Measurements from ENCODE around the gene TOGARAM1. TPM values are rescaled to one million over a fixed set of nuclear protein-coding genes. Genes with fewer than 3 reads are reported as not detected.

The TOGARAM1 gene
- total RNA-seq, 1 donor from 2014 or later: 12.6 TPM

DNA sequence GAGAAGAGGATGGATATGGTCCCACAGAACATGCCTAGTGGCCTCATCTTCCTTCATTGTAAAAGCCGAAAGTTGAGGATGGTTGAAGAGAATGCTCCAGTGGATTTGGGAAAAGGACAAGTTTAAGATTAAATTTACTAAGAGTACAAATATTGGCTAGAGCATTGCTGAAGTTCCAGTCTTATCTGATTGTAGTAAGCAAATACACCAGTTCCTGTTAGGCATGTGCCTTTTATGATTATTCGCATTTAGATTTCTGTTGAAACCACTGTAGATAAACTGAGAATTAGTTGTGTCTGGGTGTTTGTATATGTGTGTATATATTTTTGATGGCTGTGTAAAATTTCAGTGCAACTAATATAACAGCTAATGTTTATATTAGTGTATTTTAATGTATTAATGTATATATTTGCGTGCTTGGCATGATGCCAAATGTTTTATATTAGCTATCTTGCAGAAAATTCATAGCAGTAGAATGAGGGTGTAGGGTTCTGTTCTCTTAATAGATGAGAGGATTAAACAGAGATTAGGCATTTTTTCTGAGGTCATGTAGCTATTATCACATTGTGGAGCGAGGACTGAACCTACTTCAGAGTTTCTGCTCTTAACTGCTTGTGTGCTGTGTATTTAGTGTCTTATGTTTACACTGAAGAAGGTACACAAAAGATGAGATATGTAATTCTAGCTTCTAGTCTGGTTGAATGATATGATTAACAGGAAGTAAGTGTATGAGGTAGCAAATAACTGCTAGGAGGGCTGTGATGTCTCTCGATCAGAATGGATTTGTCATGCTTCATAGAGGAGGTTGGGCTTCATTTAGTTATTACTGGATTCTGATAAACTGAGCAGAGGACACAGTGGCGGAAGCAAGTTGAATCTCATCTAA lies 151.1 kb downstream of the TOGARAM1 start:
- DNase-seq: no peak
- intact Hi-C loops (cut with DNase I): no loop called here
- H3K4me3 ChIP-seq: no peak overlapping the region
- H3K27me3 ChIP-seq: no peaks in the 10 kb centered on the region
- no peaks in the 10 kb centered on the region for H3K4me1 ChIP-seq
- ATAC-seq: no peak
- peaks cover 94% of the 10 kb centered on the region for H3K36me3 ChIP-seq
- H3K27ac ChIP-seq: no peak overlapping the region
- H3K9me3 ChIP-seq: no peaks in the 10 kb centered on the region
- TF ChIP-seq, protein P1, sequence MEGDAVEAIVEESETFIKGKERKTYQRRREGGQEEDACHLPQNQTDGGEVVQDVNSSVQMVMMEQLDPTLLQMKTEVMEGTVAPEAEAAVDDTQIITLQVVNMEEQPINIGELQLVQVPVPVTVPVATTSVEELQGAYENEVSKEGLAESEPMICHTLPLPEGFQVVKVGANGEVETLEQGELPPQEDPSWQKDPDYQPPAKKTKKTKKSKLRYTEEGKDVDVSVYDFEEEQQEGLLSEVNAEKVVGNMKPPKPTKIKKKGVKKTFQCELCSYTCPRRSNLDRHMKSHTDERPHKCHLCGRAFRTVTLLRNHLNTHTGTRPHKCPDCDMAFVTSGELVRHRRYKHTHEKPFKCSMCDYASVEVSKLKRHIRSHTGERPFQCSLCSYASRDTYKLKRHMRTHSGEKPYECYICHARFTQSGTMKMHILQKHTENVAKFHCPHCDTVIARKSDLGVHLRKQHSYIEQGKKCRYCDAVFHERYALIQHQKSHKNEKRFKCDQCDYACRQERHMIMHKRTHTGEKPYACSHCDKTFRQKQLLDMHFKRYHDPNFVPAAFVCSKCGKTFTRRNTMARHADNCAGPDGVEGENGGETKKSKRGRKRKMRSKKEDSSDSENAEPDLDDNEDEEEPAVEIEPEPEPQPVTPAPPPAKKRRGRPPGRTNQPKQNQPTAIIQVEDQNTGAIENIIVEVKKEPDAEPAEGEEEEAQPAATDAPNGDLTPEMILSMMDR (IDR thresholded peaks at IDR 0.05): no peak

DNA sequence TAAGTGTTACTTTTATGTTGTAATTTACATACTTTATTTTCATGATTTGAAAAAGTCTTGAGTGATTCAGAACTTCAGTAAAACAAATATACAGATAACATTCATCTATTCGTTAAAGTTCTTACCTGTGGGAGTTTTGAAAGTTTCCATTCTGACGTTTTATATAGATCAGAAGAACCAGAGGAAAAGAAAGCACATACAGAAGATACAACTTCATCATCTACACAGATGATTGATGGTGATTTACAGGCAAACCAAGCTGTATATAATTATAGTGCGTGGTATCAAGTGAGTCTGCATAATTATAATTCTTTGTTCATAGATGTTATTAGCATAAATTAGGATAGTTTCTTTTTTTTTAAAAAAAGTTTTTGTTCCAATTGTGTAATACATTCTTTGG lies 152.3 kb downstream of the TOGARAM1 start:
- TF ChIP-seq, protein P1 (IDR thresholded peaks at IDR 0.05): no peak
- no peak overlapping the region for H3K27ac ChIP-seq
- intact Hi-C loops (cut with DNase I): no loop called here
- no peaks in the 10 kb centered on the region for H3K9me3 ChIP-seq
- no peaks in the 10 kb centered on the region for H3K4me1 ChIP-seq
- no peak overlapping the region for H3K4me3 ChIP-seq
- H3K36me3 ChIP-seq: peaks cover 95% of the 10 kb centered on the region
- ATAC-seq: no peak
- DNase-seq: no peak
- no peaks in the 10 kb centered on the region for H3K27me3 ChIP-seq

DNA sequence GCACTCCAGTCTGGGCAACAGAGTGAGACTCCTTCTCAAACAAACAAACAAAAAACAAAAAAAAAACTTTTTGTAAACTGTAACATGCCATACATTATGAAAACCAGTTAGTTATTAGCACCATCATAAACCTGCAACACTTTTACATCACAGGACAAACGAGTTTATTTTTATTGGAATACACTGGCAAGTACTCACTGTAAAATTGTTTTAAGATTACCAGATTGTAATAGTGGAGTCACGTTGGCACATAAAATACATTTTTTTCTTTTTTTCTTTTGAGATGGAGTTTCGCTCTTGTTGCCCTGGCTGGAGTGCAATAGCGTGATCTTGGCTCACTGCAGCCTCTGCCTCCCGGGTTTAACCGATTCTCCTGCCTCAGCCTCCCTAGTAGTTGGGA lies 156.6 kb downstream of the TOGARAM1 start:
- no peak overlapping the region for H3K4me3 ChIP-seq
- no peaks in the 10 kb centered on the region for H3K9me3 ChIP-seq
- H3K27ac ChIP-seq: no peak overlapping the region
- intact Hi-C loops (cut with DNase I): no loop called here
- peaks cover 91% of the 10 kb centered on the region for H3K36me3 ChIP-seq
- no peaks in the 10 kb centered on the region for H3K4me1 ChIP-seq
- DNase-seq (no peak), ATAC-seq (no peak)
- no peaks in the 10 kb centered on the region for H3K27me3 ChIP-seq
- TF ChIP-seq, protein P1 (IDR thresholded peaks at IDR 0.05): no peak

DNA sequence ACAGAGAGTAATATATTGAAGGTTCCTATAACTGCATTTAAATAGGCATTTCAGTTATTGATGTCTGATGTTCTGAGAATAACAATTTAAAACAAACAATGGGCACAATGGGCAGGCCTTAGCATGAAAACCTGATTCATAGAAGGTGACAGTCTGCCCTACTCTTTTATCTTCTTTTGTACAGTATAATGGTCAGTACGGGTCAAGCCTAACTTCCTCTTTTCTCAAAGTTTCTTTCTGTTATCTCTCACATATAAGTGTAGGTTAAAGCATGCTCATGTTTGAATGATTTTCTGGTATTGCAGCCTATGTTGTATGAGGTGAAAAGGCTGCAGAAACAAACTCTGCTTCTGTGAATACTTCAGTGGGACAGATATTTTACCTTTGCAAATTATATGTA lies 158.1 kb downstream of the TOGARAM1 start:
- peaks cover 79% of the 10 kb centered on the region for H3K36me3 ChIP-seq
- TF ChIP-seq, protein P1 (IDR thresholded peaks at IDR 0.05): no peak

GRCh38 chr14:45123271-45123670 lies 161.3 kb downstream of the TOGARAM1 start:
- Histone ChIP-seq H3K27ac (no peak overlapping the region), H3K36me3 (peaks cover 70% of the 10 kb centered on the region), H3K27me3 (no peaks in the 10 kb centered on the region), H3K4me1 (no peaks in the 10 kb centered on the region), H3K9me3 (no peaks in the 10 kb centered on the region), H3K4me3 (no peak overlapping the region)
- no peak for DNase-seq
- TF ChIP-seq, protein P1 (IDR thresholded peaks at IDR 0.05): no peak
- ATAC-seq: no peak
- intact Hi-C loops (cut with DNase I): no loop called here

More for the DNA sequence above, 158.1 kb downstream of the TOGARAM1 start:
- DNase-seq: no peak
- Histone ChIP-seq H3K4me3 (no peak overlapping the region), H3K4me1 (no peaks in the 10 kb centered on the region), H3K9me3 (no peaks in the 10 kb centered on the region), H3K27me3 (no peaks in the 10 kb centered on the region), H3K27ac (no peak overlapping the region)
- no peak for ATAC-seq
- intact Hi-C loops (cut with DNase I): no loop called here

Other genes with a start within 250 kb of the TOGARAM1 start
- gene KLHL28, start 243 bp upstream of the TOGARAM1 start, total RNA-seq: 12.4 TPM
- 31.3 TPM for gene PRPF39, start 121.9 kb downstream of the TOGARAM1 start, total RNA-seq
- gene FKBP3, start 172.3 kb downstream of the TOGARAM1 start, total RNA-seq: 33.0 TPM
- 3.1 TPM for gene FANCM, start 173.7 kb downstream of the TOGARAM1 start, total RNA-seq

Data from upper lobe of right lung (tissue), 1 donor.